Thyroid gland (tissue), 4 donors: ENCODE measurements around the gene PSD4. TPM values are rescaled to one million over a fixed set of nuclear protein-coding genes. Genes with fewer than 3 reads are reported as not detected.

Experiments used
- DNase-seq, 2 donors: peaks; one replicate each; pipeline ENCODE4 v3.0.0-alpha.2; 2019
- H3K27ac ChIP-seq, 3 donors: fragments of 200-600 bp; sonication (generic); 1 replicate in 2 of 3; 2 replicates in 1 of 3; pipeline ENCODE4 v1.5.1; 2016 to 2019; ENCODE audit warnings: mild to moderate bottlenecking in 1 of 3, moderate library complexity in 1 of 3
- H3K27me3 ChIP-seq: fragments of 200-600 bp; sonication (generic); one replicate; pipeline ENCODE4 v1.5.1; 2019
- H3K36me3 ChIP-seq, 2 donors: fragments of 200-600 bp; sonication (generic); one replicate each; pipeline ENCODE4 v1.5.1; 2016 to 2019
- H3K4me1 ChIP-seq, 2 donors: fragments of 200-600 bp; sonication (generic); one replicate each; pipeline ENCODE4 v1.5.1; 2017 to 2019
- H3K4me3 ChIP-seq, 3 donors: fragments of 200-600 bp; sonication (generic); replicated peaks in 1 of 3; 1 replicate in 2 of 3; 2 replicates in 1 of 3; pipeline ENCODE4 v1.5.1; 2016; ENCODE audit warnings: mild to moderate bottlenecking in 1 of 3
- H3K9me3 ChIP-seq: fragments of 200-600 bp; sonication (generic); one replicate; pipeline ENCODE4 v1.5.1; 2017
- POLR2A ChIP-seq, 2 donors: fragments of 450-650 bp; IDR thresholded peaks; one replicate each; pipeline ENCODE4 v1.6.1; 2017; ENCODE audit warnings: antibody characterized with exemption in 2 of 2, mild to moderate bottlenecking in 2 of 2, moderate library complexity in 1 of 2
- WGBS, 2 donors: methylation state at CpG; one replicate each; pipeline ENCODE4 v1.1.5; 2017; 5-methylcytosine and 5-hydroxymethylcytosine counted together
- intact Hi-C: fragments of 100-400 bp; cut with DNase I; formaldehyde crosslinking; loops from one replicate; pipeline ENCODE4 v1.15.1; 2023
- total RNA-seq, 4 donors: library from RNA; depleted of rRNA; stranded (reverse); fragments of >200 nt; gene quantifications; one replicate each; pipeline ENCODE4 v1.2.3, GENCODE V29; 2016
- TF ChIP-seq, protein P1 (sequence below), 6 experiments: fragments of 200-600 bp in 3 of 6; fragments of 450-650 bp in 3 of 6; sonication (generic) in 3 of 6; IDR thresholded peaks; one replicate each; pipeline ENCODE4 v1.5.1; 2016 to 2019; ENCODE audit warnings: antibody characterized with exemption in 6 of 6, mild to moderate bottlenecking in 2 of 6, inconsistent platforms in 1 of 6, moderate library complexity in 1 of 6

Gene PSD4
- total RNA-seq, 4 donors from 2014 or later: 63.7 to 136 (median 111) TPM

DNA sequence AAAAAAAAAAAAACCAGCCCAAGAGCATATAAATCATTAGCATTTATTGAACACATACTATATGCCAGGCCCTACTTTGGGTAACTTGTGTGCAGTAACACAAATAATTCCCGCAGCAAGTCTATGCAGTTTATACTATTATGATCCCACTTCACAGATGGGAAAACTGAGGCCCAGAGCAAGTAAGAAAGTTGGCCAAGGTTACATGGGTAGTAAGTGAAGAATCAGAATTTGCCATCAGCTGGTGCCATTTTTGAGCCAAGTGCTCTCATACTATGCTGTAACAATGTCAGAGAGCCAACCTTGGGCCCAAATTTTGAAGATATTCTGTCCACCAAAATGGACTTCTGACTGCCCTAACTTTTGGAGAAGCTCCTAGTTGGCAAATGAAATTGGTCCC, 13.5 kb upstream of the PSD4 start:
- H3K9me3 ChIP-seq: no peaks in the 10 kb centered on the region
- H3K27ac ChIP-seq: no peak overlapping the region
- no peak overlapping the region for H3K4me3 ChIP-seq
- intact Hi-C loops: no loop called here
- no peaks in the 10 kb centered on the region for H3K36me3 ChIP-seq
- no peak for DNase-seq
- WGBS, 2 donors: 93 to 95% methylated on average over 1 of the region's 1 CpG
- no peaks in the 10 kb centered on the region for H3K27me3 ChIP-seq
- H3K4me1 ChIP-seq: peaks cover 12 to 26% of the 10 kb centered on the region in 2 donors
- no peak for TF ChIP-seq POLR2A (IDR thresholded peaks at IDR 0.05)
- TF ChIP-seq, protein P1, sequence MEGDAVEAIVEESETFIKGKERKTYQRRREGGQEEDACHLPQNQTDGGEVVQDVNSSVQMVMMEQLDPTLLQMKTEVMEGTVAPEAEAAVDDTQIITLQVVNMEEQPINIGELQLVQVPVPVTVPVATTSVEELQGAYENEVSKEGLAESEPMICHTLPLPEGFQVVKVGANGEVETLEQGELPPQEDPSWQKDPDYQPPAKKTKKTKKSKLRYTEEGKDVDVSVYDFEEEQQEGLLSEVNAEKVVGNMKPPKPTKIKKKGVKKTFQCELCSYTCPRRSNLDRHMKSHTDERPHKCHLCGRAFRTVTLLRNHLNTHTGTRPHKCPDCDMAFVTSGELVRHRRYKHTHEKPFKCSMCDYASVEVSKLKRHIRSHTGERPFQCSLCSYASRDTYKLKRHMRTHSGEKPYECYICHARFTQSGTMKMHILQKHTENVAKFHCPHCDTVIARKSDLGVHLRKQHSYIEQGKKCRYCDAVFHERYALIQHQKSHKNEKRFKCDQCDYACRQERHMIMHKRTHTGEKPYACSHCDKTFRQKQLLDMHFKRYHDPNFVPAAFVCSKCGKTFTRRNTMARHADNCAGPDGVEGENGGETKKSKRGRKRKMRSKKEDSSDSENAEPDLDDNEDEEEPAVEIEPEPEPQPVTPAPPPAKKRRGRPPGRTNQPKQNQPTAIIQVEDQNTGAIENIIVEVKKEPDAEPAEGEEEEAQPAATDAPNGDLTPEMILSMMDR (IDR thresholded peaks at IDR 0.05): no peak

DNA sequence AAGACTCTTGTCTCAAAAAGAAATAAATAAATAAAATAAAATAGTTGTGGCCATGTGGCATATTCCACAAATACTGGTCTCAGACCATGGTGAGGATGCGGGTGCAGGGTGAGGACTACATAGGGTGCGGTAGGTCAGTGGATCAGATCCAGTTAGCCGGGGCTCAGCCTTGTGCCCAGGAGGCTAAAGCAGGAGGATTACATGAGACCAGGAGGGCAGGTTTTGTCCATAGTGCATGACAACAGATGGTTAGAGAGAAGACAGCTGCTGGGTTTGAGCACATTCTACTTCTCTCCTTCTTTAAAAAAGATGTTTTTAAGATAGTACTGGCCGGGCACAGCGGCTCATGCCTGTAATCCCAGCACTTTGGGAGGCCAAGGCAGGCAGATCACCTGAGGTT, 12.8 kb upstream of the PSD4 start:
- TF ChIP-seq, protein P1 (IDR thresholded peaks at IDR 0.05): no peak
- TF ChIP-seq POLR2A (IDR thresholded peaks at IDR 0.05): no peak
- no peaks in the 10 kb centered on the region for H3K27me3 ChIP-seq
- intact Hi-C loops: no loop called here
- no peaks in the 10 kb centered on the region for H3K36me3 ChIP-seq
- H3K4me3 ChIP-seq: no peak overlapping the region
- DNase-seq: no peak
- no peaks in the 10 kb centered on the region for H3K9me3 ChIP-seq
- 92 to 98% methylated on average over 5 of the region's 5 CpGs for WGBS, 2 donors
- peaks cover 12 to 26% of the 10 kb centered on the region in 2 donors for H3K4me1 ChIP-seq
- H3K27ac ChIP-seq: no peak overlapping the region

DNA sequence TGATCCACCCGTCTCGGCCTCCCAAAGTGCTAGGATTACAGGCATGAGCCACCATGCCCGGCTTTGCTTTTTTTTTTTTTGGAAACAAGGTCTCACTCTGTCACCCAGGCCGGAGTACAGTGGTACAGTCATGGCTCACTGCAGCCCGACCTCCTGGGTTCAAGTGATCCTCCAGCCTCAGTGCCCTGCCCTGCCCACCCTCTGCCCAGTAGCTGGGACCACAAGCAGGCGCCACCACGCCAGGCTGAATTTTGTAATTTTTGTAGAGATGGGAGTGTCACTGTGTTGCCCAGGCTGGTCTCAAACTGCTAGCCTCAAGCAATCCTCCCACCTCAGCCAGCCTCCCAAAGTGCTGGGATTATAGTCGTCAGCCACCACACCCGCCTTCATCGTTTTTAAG, 11.6 kb upstream of the PSD4 start:
- intact Hi-C loops: no loop called here
- H3K27ac ChIP-seq: no peak overlapping the region
- 83 to 88% methylated on average over 10 of the region's 10 CpGs for WGBS, 2 donors
- peaks cover 3 to 17% of the 10 kb centered on the region in 2 donors for H3K4me1 ChIP-seq
- DNase-seq: no peak
- H3K27me3 ChIP-seq: no peaks in the 10 kb centered on the region
- H3K9me3 ChIP-seq: no peaks in the 10 kb centered on the region
- H3K4me3 ChIP-seq: no peak overlapping the region
- no peak for TF ChIP-seq POLR2A (IDR thresholded peaks at IDR 0.05)
- TF ChIP-seq, protein P1 (IDR thresholded peaks at IDR 0.05): no peak
- no peaks in the 10 kb centered on the region for H3K36me3 ChIP-seq

DNA sequence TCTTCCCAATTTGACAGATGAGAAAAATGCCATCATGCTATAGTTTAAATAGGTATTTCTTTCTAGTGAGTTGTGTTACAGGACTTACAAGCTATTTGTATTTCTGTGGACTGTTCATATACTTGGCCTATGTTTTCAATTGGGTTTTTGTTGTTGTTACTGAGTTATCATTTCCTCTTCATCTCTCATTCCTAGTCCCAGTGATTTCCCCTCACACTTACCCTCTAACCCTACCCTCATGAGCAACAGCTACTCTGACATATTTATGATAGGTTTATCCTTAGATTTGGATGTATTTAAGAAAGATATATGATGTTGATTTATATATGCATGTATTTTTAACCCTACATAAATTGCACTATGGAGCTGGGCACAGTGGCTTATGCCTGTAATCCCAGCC, 10.9 kb upstream of the PSD4 start:
- Histone ChIP-seq H3K4me1 (peaks cover 3 to 17% of the 10 kb centered on the region in 2 donors), H3K27me3 (no peaks in the 10 kb centered on the region), H3K9me3 (no peaks in the 10 kb centered on the region), H3K36me3 (no peaks in the 10 kb centered on the region), H3K27ac (no peak overlapping the region), H3K4me3 (no peak overlapping the region)
- intact Hi-C loops: no loop called here
- no peak for DNase-seq
- TF ChIP-seq, protein P1 (IDR thresholded peaks at IDR 0.05): no peak
- TF ChIP-seq POLR2A (IDR thresholded peaks at IDR 0.05): no peak

DNA sequence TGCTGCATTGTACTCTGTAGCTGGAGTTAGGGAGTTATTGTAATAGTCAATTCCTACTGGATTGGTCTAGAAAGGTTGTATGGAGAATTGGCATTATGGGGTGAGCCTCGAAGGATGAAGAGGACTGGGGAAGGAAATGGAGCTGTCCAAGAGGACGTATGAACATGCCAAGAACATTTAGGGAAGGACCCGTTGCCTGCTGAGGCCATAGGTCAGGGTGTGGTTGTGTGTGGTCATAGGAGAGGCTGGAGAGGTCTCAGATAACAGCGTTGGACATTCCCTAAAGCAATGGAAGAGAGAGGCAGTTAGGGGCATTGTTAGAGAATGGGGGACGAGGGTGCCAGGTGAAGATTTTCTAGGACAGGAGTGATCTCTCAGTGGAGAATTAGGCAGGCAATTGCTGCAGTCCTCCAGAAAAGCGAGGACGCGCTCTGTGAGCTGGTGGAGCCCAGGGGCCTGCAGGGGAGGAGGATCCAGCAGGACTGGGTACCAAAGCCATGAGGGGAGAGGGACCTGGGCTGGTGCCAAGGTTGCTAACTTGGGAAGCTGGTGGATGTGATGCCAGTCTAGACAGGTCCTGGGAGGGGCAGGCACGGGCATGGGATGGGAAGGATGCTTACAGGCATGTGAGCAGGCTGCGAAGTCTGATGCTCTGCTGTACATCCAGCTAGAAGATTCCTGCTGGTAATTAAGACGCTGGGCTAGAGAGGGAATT, 9.4 kb upstream of the PSD4 start:
- Histone ChIP-seq H3K27me3 (no peaks in the 10 kb centered on the region), H3K4me3 (no peak overlapping the region), H3K27ac (no peak overlapping the region), H3K4me1 (peaks cover 3 to 5% of the 10 kb centered on the region in 2 donors), H3K36me3 (no peaks in the 10 kb centered on the region), H3K9me3 (no peaks in the 10 kb centered on the region)
- WGBS, 2 donors: 78 to 85% methylated on average over 11 of the region's 11 CpGs
- no peak for TF ChIP-seq POLR2A (IDR thresholded peaks at IDR 0.05)
- TF ChIP-seq, protein P1 (IDR thresholded peaks at IDR 0.05): no peak
- no peak for DNase-seq
- intact Hi-C loops: no loop called here
